Activated T-cell treated with anti-CD3 and anti-CD28 coated beads, Interleukin-2, amount 50 U/mL, for 24 hours (primary cell): ENCODE results near the gene ADGRD1.
"Not testable (repeated sequence)": the region's sequence is repeated elsewhere in the genome, so short reads cannot be mapped to it uniquely, and the experiment has no call there.

Experiments
- DNase-seq: peaks from one replicate; pipeline ENCODE4 v3.0.0-alpha.2; 2020
- H3K27ac Mint-ChIP-seq: 2 replicates; pipeline ENCODE4 v1.8.0; 2020; ENCODE audit warnings: mild to moderate bottlenecking, mixed read lengths
- H3K27me3 Mint-ChIP-seq: 2 replicates; pipeline ENCODE4 v1.8.0; 2020; ENCODE audit warnings: mixed read lengths
- H3K36me3 Mint-ChIP-seq: 2 replicates; pipeline ENCODE4 v1.8.0; 2020; ENCODE audit warnings: low read depth, mixed read lengths
- H3K4me1 Mint-ChIP-seq: 2 replicates; pipeline ENCODE4 v1.8.0; 2020; ENCODE audit warnings: low read depth, mixed read lengths
- H3K4me3 Mint-ChIP-seq: 2 replicates; pipeline ENCODE4 v1.8.0; 2020; ENCODE audit warnings: mild to moderate bottlenecking, moderate library complexity, mixed read lengths
- H3K9me3 Mint-ChIP-seq: 2 replicates; pipeline ENCODE4 v1.8.0; 2020; ENCODE audit warnings: mixed read lengths

Gene ADGRD1

DNA sequence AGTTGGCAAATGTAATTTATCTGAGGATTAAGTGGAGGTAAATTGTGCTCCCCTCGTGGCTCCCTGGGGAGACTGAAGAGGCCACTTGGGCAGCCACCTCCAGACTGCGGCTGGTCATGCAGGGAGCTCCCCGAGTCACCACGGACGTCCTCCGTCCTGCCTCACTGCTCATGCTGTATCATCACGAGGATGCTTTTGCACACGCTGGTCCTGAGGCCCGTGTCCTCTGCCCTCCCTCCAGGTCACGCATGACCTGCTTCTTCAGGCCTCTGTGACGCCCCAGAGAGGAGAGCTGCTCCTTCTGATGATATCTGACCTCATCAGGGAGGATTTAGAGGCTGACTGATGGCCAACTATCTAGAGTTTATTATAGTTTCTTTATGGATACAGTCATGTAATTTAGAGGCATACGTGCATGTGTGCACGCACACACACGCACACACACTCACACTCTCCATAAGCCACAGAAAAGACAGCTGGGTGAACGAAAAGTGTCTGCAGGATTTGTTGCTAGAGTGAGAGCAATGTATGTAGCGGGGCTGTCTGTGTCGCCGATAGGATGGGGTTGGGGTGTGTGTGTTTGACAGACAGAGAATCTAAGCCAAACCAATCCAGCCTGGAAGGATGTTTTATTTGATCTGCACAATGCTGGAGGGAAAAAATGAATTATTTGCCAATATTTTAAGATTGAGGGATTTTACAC, 160.0 kb downstream of the ADGRD1 start:
- DNase-seq, result no peak
- no peaks in the 10 kb centered on the region for H3K36me3 Mint-ChIP-seq
- H3K9me3 Mint-ChIP-seq, result peaks cover 3% of the 10 kb centered on the region
- peaks cover 8% of the 10 kb centered on the region for H3K4me1 Mint-ChIP-seq
- H3K27ac Mint-ChIP-seq, result no peak overlapping the region
- H3K27me3 Mint-ChIP-seq, result peaks cover 15% of the 10 kb centered on the region
- no peak overlapping the region for H3K4me3 Mint-ChIP-seq

GRCh38 chr12:131114271-131114670, 160.6 kb downstream of the ADGRD1 start:
- Mint-ChIP-seq H3K4me1 (peaks cover 6% of the 10 kb centered on the region), H3K4me3 (no peak overlapping the region), H3K27ac (no peak overlapping the region)

GRCh38 chr12:131114942-131115584, 161.4 kb downstream of the ADGRD1 start:
- Mint-ChIP-seq H3K27ac (no peak overlapping the region), H3K4me3 (no peak overlapping the region), H3K27me3 (peaks cover 15% of the 10 kb centered on the region), H3K9me3 (no peaks in the 10 kb centered on the region), H3K4me1 (peaks cover 6% of the 10 kb centered on the region), H3K36me3 (no peaks in the 10 kb centered on the region)
- no peak for DNase-seq

More at GRCh38 chr12:131114271-131114670, 160.6 kb downstream of the ADGRD1 start:
- peaks cover 15% of the 10 kb centered on the region for H3K27me3 Mint-ChIP-seq
- no peak for DNase-seq
- no peaks in the 10 kb centered on the region for H3K36me3 Mint-ChIP-seq
- H3K9me3 Mint-ChIP-seq, result peaks cover 3% of the 10 kb centered on the region

GRCh38 chr12:131115766-131116467, 162.2 kb downstream of the ADGRD1 start:
- DNase-seq, result no peak
- Mint-ChIP-seq H3K36me3 (no peaks in the 10 kb centered on the region), H3K4me3 (no peak overlapping the region), H3K4me1 (peaks cover 6% of the 10 kb centered on the region), H3K27ac (no peak overlapping the region), H3K27me3 (peaks cover 18% of the 10 kb centered on the region), H3K9me3 (no peaks in the 10 kb centered on the region)

DNA sequence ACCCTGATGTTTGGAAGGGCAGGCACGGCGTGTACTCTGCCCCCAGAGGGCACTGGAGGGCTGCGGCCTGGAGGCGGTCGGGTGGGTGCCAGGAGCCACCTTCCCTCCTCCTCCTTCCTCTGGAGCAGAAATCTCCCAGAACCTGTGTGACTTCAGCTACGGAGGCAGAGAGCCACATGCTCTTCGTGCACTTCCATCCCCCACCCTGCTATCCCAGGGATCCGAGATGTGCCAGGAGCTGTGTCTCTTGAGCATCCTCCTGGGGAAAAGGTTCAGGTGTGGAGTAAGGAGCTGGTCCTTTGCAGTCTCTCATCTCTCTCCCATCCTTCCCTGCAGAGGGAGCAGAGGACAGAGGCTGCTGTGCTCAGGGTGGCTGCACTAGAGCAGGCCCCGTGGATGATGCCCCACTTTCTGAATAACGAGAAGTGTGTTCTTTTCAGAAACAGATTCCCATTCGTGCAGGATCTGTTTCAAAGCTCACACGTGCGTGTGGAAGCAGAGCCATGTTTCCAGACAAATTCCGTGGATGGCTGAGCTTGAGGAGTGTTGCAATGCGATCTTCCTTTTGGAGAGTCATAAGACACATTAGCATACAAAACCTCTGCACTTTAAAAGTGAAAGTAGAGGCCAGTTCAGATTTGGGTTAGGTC, 162.9 kb downstream of the ADGRD1 start:
- H3K36me3 Mint-ChIP-seq, result no peaks in the 10 kb centered on the region
- H3K27me3 Mint-ChIP-seq, result peaks cover 18% of the 10 kb centered on the region
- no peak overlapping the region for H3K27ac Mint-ChIP-seq
- no peak overlapping the region for H3K4me3 Mint-ChIP-seq
- H3K4me1 Mint-ChIP-seq, result peaks cover 5% of the 10 kb centered on the region
- no peak for DNase-seq
- H3K9me3 Mint-ChIP-seq, result no peaks in the 10 kb centered on the region

GRCh38 chr12:131117438-131118245, 163.9 kb downstream of the ADGRD1 start:
- H3K36me3 Mint-ChIP-seq, result no peaks in the 10 kb centered on the region
- peaks cover 18% of the 10 kb centered on the region for H3K27me3 Mint-ChIP-seq
- H3K27ac Mint-ChIP-seq, result no peak overlapping the region
- H3K4me1 Mint-ChIP-seq, result no peaks in the 10 kb centered on the region
- no peaks in the 10 kb centered on the region for H3K9me3 Mint-ChIP-seq
- DNase-seq, result no peak
- no peak overlapping the region for H3K4me3 Mint-ChIP-seq

DNA sequence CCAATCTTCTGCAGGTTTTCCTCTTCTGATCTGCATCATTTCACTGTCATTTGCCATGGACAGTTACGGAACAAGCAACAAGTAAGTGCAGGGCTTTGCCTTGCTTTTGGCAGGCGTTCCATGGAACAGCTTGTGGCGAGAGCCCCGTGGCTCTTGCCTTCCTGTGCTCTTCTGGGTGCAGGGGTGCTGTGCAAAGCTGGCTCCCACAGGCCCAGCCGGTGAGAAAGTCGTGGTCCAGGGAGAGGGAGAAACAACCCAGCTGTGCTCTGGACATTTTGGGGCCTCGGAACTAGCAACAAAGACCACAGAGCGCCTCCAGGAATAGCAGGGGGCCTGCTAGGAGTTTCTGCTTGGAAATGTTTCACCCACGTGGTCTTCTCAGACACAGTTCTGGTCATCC, 164.7 kb downstream of the ADGRD1 start:
- no peaks in the 10 kb centered on the region for H3K36me3 Mint-ChIP-seq
- no peaks in the 10 kb centered on the region for H3K4me1 Mint-ChIP-seq
- DNase-seq, result no peak
- no peak overlapping the region for H3K4me3 Mint-ChIP-seq
- H3K9me3 Mint-ChIP-seq, result no peaks in the 10 kb centered on the region
- H3K27ac Mint-ChIP-seq, result no peak overlapping the region
- H3K27me3 Mint-ChIP-seq, result peaks cover 18% of the 10 kb centered on the region

GRCh38 chr12:131119345-131119744, 165.6 kb downstream of the ADGRD1 start:
- not testable (repeated sequence) for H3K36me3 Mint-ChIP-seq, DNase-seq, H3K4me3 Mint-ChIP-seq, H3K9me3 Mint-ChIP-seq, H3K4me1 Mint-ChIP-seq, H3K27ac Mint-ChIP-seq
- peaks cover 11% of the 10 kb centered on the region for H3K27me3 Mint-ChIP-seq

DNA sequence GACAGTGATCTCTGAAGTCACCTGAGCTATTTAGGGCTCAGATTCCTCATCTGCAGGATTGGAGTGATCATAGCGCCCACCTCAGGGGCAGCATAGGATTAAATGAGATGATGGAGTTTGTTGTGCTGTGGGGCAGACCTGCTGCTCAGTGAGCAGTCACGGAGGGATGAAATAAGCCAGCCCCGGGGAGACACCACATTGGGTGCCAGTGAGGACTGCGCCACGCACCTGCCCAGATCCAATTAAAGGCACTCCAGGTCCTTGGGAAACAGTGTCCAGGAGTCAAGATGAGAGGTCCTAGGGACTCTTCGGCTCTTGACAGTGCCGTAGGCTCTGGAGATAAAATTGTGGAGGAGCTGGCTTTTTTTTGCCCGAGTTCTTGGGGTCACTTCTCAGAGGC, 166.2 kb downstream of the ADGRD1 start:
- Mint-ChIP-seq H3K27me3 (peaks cover 11% of the 10 kb centered on the region), H3K4me1 (no peaks in the 10 kb centered on the region), H3K27ac (no peak overlapping the region), H3K9me3 (no peaks in the 10 kb centered on the region), H3K36me3 (no peaks in the 10 kb centered on the region), H3K4me3 (no peak overlapping the region)
- DNase-seq, result peak; percentile 16

- Mint-ChIP-seq H3K27me3 (peaks cover 3% of the 10 kb centered on the region), H3K36me3 (no peaks in the 10 kb centered on the region), H3K4me3 (no peak overlapping the region), H3K4me1 (no peaks in the 10 kb centered on the region), H3K9me3 (no peaks in the 10 kb centered on the region), H3K27ac (no peak overlapping the region)
- DNase-seq, result no peak
Measured at GRCh38 chr12:131120831-131121271, 167.1 kb downstream of the ADGRD1 start.

DNA sequence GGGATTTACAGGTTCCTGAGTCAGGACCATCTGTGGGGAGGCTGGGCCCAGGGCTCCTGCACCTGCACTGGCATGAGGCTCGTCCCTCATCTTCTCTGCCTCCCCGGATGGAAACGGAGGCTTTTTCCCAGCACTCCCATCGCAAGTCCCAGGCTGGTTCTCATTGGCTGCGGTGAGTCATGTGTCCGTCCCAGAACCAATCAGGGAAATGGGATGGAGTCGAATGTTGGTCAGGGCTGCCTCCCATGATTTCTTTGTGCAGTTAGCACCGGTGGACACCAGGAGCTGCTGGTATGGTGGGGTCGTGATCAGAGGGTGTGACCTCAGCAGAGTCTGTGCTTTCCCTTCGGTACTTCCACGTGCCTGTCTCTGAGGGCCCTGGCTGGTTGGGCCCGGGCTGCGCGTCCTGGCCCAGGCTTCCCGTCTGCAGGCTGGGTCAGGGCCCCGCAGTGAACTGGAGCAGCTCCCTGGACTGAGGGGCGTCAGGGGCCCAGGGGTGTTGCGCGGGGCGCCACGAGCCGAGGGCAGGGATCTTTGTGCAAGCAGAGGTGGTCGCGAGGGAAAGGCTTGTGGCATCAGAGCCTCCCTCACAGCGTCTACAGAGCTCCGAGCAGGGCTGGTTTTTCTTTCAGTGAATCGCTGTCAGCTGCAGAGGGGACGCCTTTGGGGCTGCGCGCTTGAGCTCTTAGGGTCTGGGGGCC, 168.1 kb downstream of the ADGRD1 start:
- Mint-ChIP-seq H3K4me3 (no peak overlapping the region), H3K4me1 (no peaks in the 10 kb centered on the region), H3K36me3 (no peaks in the 10 kb centered on the region), H3K9me3 (no peaks in the 10 kb centered on the region), H3K27ac (no peak overlapping the region), H3K27me3 (peaks cover 3% of the 10 kb centered on the region)
- peak; percentile 18 for DNase-seq

DNA sequence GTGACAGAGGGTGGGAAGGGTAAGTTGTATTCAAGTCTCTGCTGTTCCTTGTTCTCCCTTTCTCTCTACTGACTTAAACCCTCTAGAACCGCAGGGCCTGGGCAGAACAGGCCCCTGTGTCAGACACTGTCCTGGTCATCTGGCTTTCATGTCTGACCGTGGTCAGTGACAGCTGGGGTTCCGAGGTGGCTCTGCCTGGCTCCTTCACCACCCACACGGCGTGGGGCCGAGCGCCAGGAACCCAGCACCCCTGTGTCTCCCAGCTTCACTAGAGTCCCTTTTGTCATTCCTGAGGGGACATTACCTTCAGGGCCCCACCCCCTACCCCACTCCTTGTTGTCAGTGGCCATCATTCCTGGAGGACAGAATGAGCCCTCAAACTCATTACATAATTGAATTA, 168.9 kb downstream of the ADGRD1 start:
- no peak overlapping the region for H3K4me3 Mint-ChIP-seq
- peak; percentile 13 for DNase-seq
- H3K27me3 Mint-ChIP-seq, result peaks cover 3% of the 10 kb centered on the region
- no peaks in the 10 kb centered on the region for H3K9me3 Mint-ChIP-seq
- no peaks in the 10 kb centered on the region for H3K4me1 Mint-ChIP-seq
- H3K27ac Mint-ChIP-seq, result no peak overlapping the region
- no peaks in the 10 kb centered on the region for H3K36me3 Mint-ChIP-seq

DNA sequence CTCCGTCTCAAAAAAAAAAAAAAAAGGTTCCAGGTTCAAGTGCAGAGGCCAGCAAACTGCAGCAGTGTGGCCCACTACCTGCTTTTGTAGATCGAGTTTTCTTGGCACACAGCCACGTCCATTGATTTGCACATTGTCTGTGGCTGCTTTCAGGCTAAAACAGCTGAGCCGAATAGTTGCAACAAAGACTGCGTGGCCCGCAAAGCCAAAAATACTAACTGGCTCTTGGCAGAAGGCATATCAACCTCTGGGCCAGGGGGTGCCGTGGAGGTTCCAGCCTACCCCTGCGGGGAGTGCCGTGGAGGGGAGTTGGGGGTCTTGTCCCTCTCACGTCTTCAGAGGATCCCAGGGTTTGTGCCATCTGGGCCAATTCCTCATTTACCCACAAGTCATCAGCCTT, 170.1 kb downstream of the ADGRD1 start:
- no peak for DNase-seq
- Mint-ChIP-seq H3K4me1 (no peaks in the 10 kb centered on the region), H3K27ac (no peak overlapping the region), H3K4me3 (no peak overlapping the region), H3K36me3 (no peaks in the 10 kb centered on the region), H3K9me3 (no peaks in the 10 kb centered on the region), H3K27me3 (peaks cover 3% of the 10 kb centered on the region)
